ENCODE data around the gene EFNA1.

DNA sequence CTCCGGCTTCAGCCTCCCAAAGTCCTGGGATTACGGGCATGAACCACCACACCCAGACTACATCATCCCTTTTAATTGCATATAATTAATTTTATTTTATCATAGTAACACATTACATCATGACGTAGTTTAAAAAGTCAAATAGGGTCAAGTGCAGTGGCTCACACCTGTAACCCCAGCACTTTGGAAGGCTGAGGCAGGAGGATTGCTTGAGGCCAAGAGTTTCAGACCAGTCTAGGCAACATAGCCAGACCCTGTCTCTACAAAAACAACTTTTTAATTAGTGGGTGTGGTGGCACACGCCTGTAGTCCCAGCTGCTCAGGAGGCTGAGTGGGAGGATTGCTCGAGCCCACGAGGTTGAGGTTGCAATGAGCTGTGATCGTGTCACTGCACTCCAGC lies 28.3 kb upstream of the EFNA1 start:
- TF ChIP-seq CTCF (conservative IDR thresholded peaks at IDR 0.05 in 1 of 2, IDR thresholded peaks at IDR 0.05 in 1 of 2; ENCODE audit: extremely low read depth in 1 of 2, insufficient read depth in 1 of 2, low read depth in 1 of 2, low read length in 2 of 2) (no peak), EZH2 (IDR thresholded peaks at IDR 0.05; ENCODE audit: borderline replicate concordance, low read length) (no peak)

All from mammary epithelial cell (primary cell).